ENCODE data around the gene HDHD3. TPM values are rescaled to one million over a fixed set of nuclear protein-coding genes. Genes with fewer than 3 reads are reported as not detected.

HDHD3 gene
- total RNA-seq, 4 donors from 2014 or later, result 35.9 to 84.2 (median 46.4) TPM

GRCh38 chr9:113360242-113360842 is 16.4 kb downstream of the HDHD3 start:
- intact Hi-C loops (cut with DNase I), result no loop called here
- TF ChIP-seq CTCF (IDR thresholded peaks at IDR 0.05), result no peak
- TF ChIP-seq POLR2A (IDR thresholded peaks at IDR 0.05), result no peak
- Histone ChIP-seq H3K27ac (no peak overlapping the region), H3K9me3 (no peaks in the 10 kb centered on the region), H3K27me3 (no peaks in the 10 kb centered on the region), H3K4me1 (peaks cover 0 to 6% (median 2%) of the 10 kb centered on the region in 3 donors), H3K36me3 (peaks cover 0 to 21% (median 0%) of the 10 kb centered on the region in 3 donors), H3K4me3 (no peak overlapping the region)
- no peak for DNase-seq
- 84 to 85% methylated on average over 5 of the region's 15 CpGs for WGBS, 2 donors

GRCh38 chr9:113359385-113359784 is 17.4 kb downstream of the HDHD3 start:
- 91 to 100% methylated on average over 1 of the region's 1 CpG for WGBS, 2 donors
- TF ChIP-seq POLR2A (IDR thresholded peaks at IDR 0.05) (no peak), CTCF (IDR thresholded peaks at IDR 0.05) (no peak)

GRCh38 chr9:113356686-113357292 is 20.0 kb downstream of the HDHD3 start:
- no peak overlapping the region for H3K4me3 ChIP-seq
- no peak for DNase-seq
- peaks cover 0 to 8% (median 0%) of the 10 kb centered on the region in 4 donors for H3K27me3 ChIP-seq
- H3K4me1 ChIP-seq, result peaks cover 0 to 11% (median 0%) of the 10 kb centered on the region in 3 donors
- 47 to 56% methylated on average over 7 of the region's 7 CpGs for WGBS, 2 donors
- intact Hi-C loops (cut with DNase I), result no loop called here
- TF ChIP-seq CTCF (IDR thresholded peaks at IDR 0.05) (no peak), POLR2A (IDR thresholded peaks at IDR 0.05) (no peak)
- no peak overlapping the region for H3K27ac ChIP-seq
- H3K36me3 ChIP-seq, result peaks cover 0 to 30% (median 0%) of the 10 kb centered on the region in 3 donors
- H3K9me3 ChIP-seq, result no peaks in the 10 kb centered on the region

More at GRCh38 chr9:113359385-113359784, 17.4 kb downstream of the HDHD3 start:
- intact Hi-C loops (cut with DNase I), result no loop called here
- Histone ChIP-seq H3K9me3 (no peaks in the 10 kb centered on the region), H3K4me3 (no peak overlapping the region), H3K27ac (no peak overlapping the region), H3K27me3 (peaks cover 0 to under 1% (median 0%) of the 10 kb centered on the region in 4 donors), H3K4me1 (peaks cover 0 to 6% (median 0%) of the 10 kb centered on the region in 3 donors), H3K36me3 (peaks cover 0 to 30% (median 0%) of the 10 kb centered on the region in 3 donors)
- DNase-seq, result no peak

GRCh38 chr9:113355040-113355596 is 21.7 kb downstream of the HDHD3 start:
- Histone ChIP-seq H3K4me1 (peaks cover 5 to 22% (median 6%) of the 10 kb centered on the region in 3 donors), H3K36me3 (peaks cover 0 to 24% (median 0%) of the 10 kb centered on the region in 3 donors), H3K27me3 (peaks cover 0 to 25% (median 0%) of the 10 kb centered on the region in 4 donors), H3K27ac (no peak overlapping the region), H3K9me3 (no peaks in the 10 kb centered on the region), H3K4me3 (no peak overlapping the region)
- TF ChIP-seq POLR2A (IDR thresholded peaks at IDR 0.05) (no peak), CTCF (IDR thresholded peaks at IDR 0.05) (no peak)
- DNase-seq, result no peak
- intact Hi-C loops (cut with DNase I), result no loop called here
- WGBS, 2 donors, result 72 to 80% methylated on average over 3 to 4 of the region's 4 CpGs

GRCh38 chr9:113352411-113352810 is 24.4 kb downstream of the HDHD3 start:
- TF ChIP-seq CTCF (IDR thresholded peaks at IDR 0.05) (no peak), POLR2A (IDR thresholded peaks at IDR 0.05) (no peak)
- Histone ChIP-seq H3K36me3 (peaks cover 0 to 10% (median 0%) of the 10 kb centered on the region in 3 donors), H3K27ac (peak overlapping the region in 2 of 4 donors; percentile 27 to 37), H3K4me1 (peaks cover 8 to 36% (median 9%) of the 10 kb centered on the region in 3 donors), H3K27me3 (peaks cover 0 to 39% (median 0%) of the 10 kb centered on the region in 4 donors), H3K9me3 (no peaks in the 10 kb centered on the region), H3K4me3 (no peak overlapping the region)
- intact Hi-C loops (cut with DNase I), result no loop called here
- DNase-seq, result no peak
- WGBS, 2 donors, result 46 to 50% methylated on average over 1 of the region's 1 CpG
